Skin epidermis (tissue), 12 donors: ENCODE results near the gene SLC2A6.
"Not testable (repeated sequence)": the region's sequence is repeated elsewhere in the genome, so short reads cannot be mapped to it uniquely, and the experiment has no call there.

ENCODE experiments used
- H3K27ac ChIP-seq, 21 experiments: fragments of 200-600 bp; sonication (generic) in 11 of 21; one replicate each; pipeline ENCODE4 v1.5.0; 2020; ENCODE audit warnings: mild to moderate bottlenecking in 3 of 21, inconsistent platforms in 2 of 21, moderate library complexity in 2 of 21
- H3K4me3 ChIP-seq, 7 experiments: fragments of 200-600 bp; sonication (generic) in 2 of 7; one replicate each; pipeline ENCODE4 v1.5.0; 2020; ENCODE audit warnings: inconsistent platforms in 2 of 7, mild to moderate bottlenecking in 2 of 7, moderate library complexity in 1 of 7

Gene SLC2A6

GRCh38 chr9:133451865-133452264, 27.0 kb downstream of the SLC2A6 start:
- H3K27ac ChIP-seq, H3K4me3 ChIP-seq: not testable (repeated sequence)

GRCh38 chr9:133449760-133450159, 29.1 kb downstream of the SLC2A6 start:
- no peak overlapping the region for H3K4me3 ChIP-seq
- H3K27ac ChIP-seq = no peak overlapping the region

GRCh38 chr9:133448487-133448972, 30.4 kb downstream of the SLC2A6 start:
- no peak overlapping the region for H3K4me3 ChIP-seq
- no peak overlapping the region for H3K27ac ChIP-seq

GRCh38 chr9:133445293-133445969, 33.5 kb downstream of the SLC2A6 start:
- Histone ChIP-seq H3K4me3 (no peak overlapping the region), H3K27ac (no peak overlapping the region)

GRCh38 chr9:133443982-133444381, 34.9 kb downstream of the SLC2A6 start:
- Histone ChIP-seq H3K4me3 (no peak overlapping the region), H3K27ac (no peak overlapping the region)

- H3K27ac ChIP-seq = no peak overlapping the region
- H3K4me3 ChIP-seq = no peak overlapping the region
Observed at GRCh38 chr9:133443248-133443647, 35.7 kb downstream of the SLC2A6 start.

- no peak overlapping the region for H3K4me3 ChIP-seq
- H3K27ac ChIP-seq = no peak overlapping the region
Observed at GRCh38 chr9:133441571-133441970, 37.3 kb downstream of the SLC2A6 start.

GRCh38 chr9:133440874-133441273, 38.0 kb downstream of the SLC2A6 start:
- Histone ChIP-seq H3K27ac (no peak overlapping the region), H3K4me3 (no peak overlapping the region)

- no peak overlapping the region for H3K4me3 ChIP-seq
- no peak overlapping the region for H3K27ac ChIP-seq
Observed at GRCh38 chr9:133439337-133439736, 39.6 kb downstream of the SLC2A6 start.

- Histone ChIP-seq H3K27ac (no peak overlapping the region), H3K4me3 (no peak overlapping the region)
Observed at GRCh38 chr9:133437753-133438531, 41.0 kb downstream of the SLC2A6 start.

- H3K27ac ChIP-seq = no peak overlapping the region
- no peak overlapping the region for H3K4me3 ChIP-seq
Observed at GRCh38 chr9:133436681-133437080, 42.2 kb downstream of the SLC2A6 start.

- H3K4me3 ChIP-seq = no peak overlapping the region
- no peak overlapping the region for H3K27ac ChIP-seq
Observed at GRCh38 chr9:133433351-133433843, 45.5 kb downstream of the SLC2A6 start.

GRCh38 chr9:133430244-133430643, 48.7 kb downstream of the SLC2A6 start:
- no peak overlapping the region for H3K27ac ChIP-seq
- H3K4me3 ChIP-seq = no peak overlapping the region

GRCh38 chr9:133429641-133430161, 49.2 kb downstream of the SLC2A6 start:
- Histone ChIP-seq H3K4me3 (no peak overlapping the region), H3K27ac (no peak overlapping the region)

GRCh38 chr9:133429214-133429613, 49.7 kb downstream of the SLC2A6 start:
- Histone ChIP-seq H3K27ac (no peak overlapping the region), H3K4me3 (peak overlapping the region in 1 of 7 experiments; percentile 35)

GRCh38 chr9:133428617-133429101, 50.2 kb downstream of the SLC2A6 start:
- Histone ChIP-seq H3K27ac (no peak overlapping the region), H3K4me3 (peak overlapping the region in 4 of 7 experiments; percentile 12 to 35 (median 21))

- Histone ChIP-seq H3K4me3 (no peak overlapping the region), H3K27ac (no peak overlapping the region)
Observed at GRCh38 chr9:133427658-133428348, 51.1 kb downstream of the SLC2A6 start.

- Histone ChIP-seq H3K27ac (no peak overlapping the region), H3K4me3 (no peak overlapping the region)
Observed at GRCh38 chr9:133426011-133426410, 52.9 kb downstream of the SLC2A6 start.

- Histone ChIP-seq H3K4me3 (no peak overlapping the region), H3K27ac (no peak overlapping the region)
Observed at GRCh38 chr9:133425049-133425632, 53.8 kb downstream of the SLC2A6 start.

GRCh38 chr9:133424187-133424586, 54.7 kb downstream of the SLC2A6 start:
- no peak overlapping the region for H3K27ac ChIP-seq
- H3K4me3 ChIP-seq = no peak overlapping the region
